Stomach (tissue), 4 donors: Measurements from ENCODE around the gene THSD4.

Experiments used
- CTCF ChIP-seq, 7 experiments: fragments of 450-650 bp in 4 of 7; fragments of 200-600 bp in 3 of 7; sonication (generic) in 3 of 7; IDR thresholded peaks; one replicate each; pipeline ENCODE4 v1.5.1; 2016 to 2019; ENCODE audit warnings: antibody characterized with exemption in 7 of 7, control low read depth in 2 of 7, mild to moderate bottlenecking in 1 of 7
- EP300 ChIP-seq: sonication (generic); formaldehyde crosslinking; IDR thresholded peaks from one replicate; pipeline ENCODE4 v1.6.1; 2017; ENCODE audit warnings: antibody characterized with exemption
- POLR2A ChIP-seq, 4 donors: fragments of 450-650 bp; IDR thresholded peaks; one replicate each; pipeline ENCODE4 v1.6.1; 2016; ENCODE audit warnings: antibody characterized with exemption in 4 of 4, control low read depth in 2 of 4, mild to moderate bottlenecking in 1 of 4, moderate library complexity in 1 of 4
- POLR2AphosphoS5 ChIP-seq, 3 donors: sonication (generic); formaldehyde crosslinking; IDR thresholded peaks; one replicate each; pipeline ENCODE4 v1.6.1; 2016; ENCODE audit warnings: antibody characterized with exemption in 3 of 3

- TF ChIP-seq CTCF (IDR thresholded peaks at IDR 0.05): no peak
- no peak for TF ChIP-seq POLR2A (IDR thresholded peaks at IDR 0.05)
- TF ChIP-seq EP300: no peak
- TF ChIP-seq POLR2AphosphoS5 (IDR thresholded peaks at IDR 0.05): no peak
These were observed 461.8 kb downstream of the THSD4 start for GRCh38 chr15:71577071-71577470.
